ENCODE data around the gene ZMPSTE24.

The ZMPSTE24 gene

GRCh38 chr1:40316595-40317393 lies 58.8 kb downstream of the ZMPSTE24 start, which contains the start of gene COL9A2:
Gene COL9A2 (minus strand): TSS chr1:40317286. CDS start chr1:40317197, 89 bp downstream.
- Histone ChIP-seq H3K79me2 (ENCODE audit: low read length) (no peaks in the 10 kb centered on the region), H3K27me3 (ENCODE audit: low read depth, low read length) (peaks cover 9% of the 10 kb centered on the region; the same call in 1 of the 2 replicates), H2AFZ (ENCODE audit: low read depth, low read length) (peak within 1 kb of the TSS; percentile 91), H3K4me3 (ENCODE audit: low read length) (peak within 1 kb of the TSS; percentile 76), H4K20me1 (ENCODE audit: insufficient read depth, low read length) (no peaks in the 10 kb centered on the region), H3K4me1 (ENCODE audit: low read length) (peaks cover 38% of the 10 kb centered on the region), H3K9me3 (ENCODE audit: insufficient read depth, low read length) (no peaks in the 10 kb centered on the region), H3K36me3 (replicated peaks; ENCODE audit: low read depth, low read length) (no peaks in the 10 kb centered on the region), H3K27ac (ENCODE audit: low read length) (no peak within 1 kb of the TSS), H3K9ac (ENCODE audit: low read length) (peak within 1 kb of the TSS; percentile 49), H3K4me2 (ENCODE audit: low read length) (peak within 1 kb of the TSS; percentile 93)
- TF ChIP-seq CTCF (IDR thresholded peaks at IDR 0.05; ENCODE audit: low read depth, low read length) (no peak; the same call in 1 of the 2 replicates), EZH2phosphoT487 (IDR thresholded peaks at IDR 0.05; ENCODE audit: low read depth) (no peak)

- no peak overlapping the region for H3K27ac ChIP-seq (ENCODE audit: low read length)
- TF ChIP-seq EZH2phosphoT487 (IDR thresholded peaks at IDR 0.05; ENCODE audit: low read depth) (no peak), CTCF (IDR thresholded peaks at IDR 0.05; ENCODE audit: low read depth, low read length) (no peak)
- H3K4me1 ChIP-seq (ENCODE audit: low read length) = peaks cover 31% of the 10 kb centered on the region
- H4K20me1 ChIP-seq (ENCODE audit: insufficient read depth, low read length) = no peaks in the 10 kb centered on the region
- no peaks in the 10 kb centered on the region for H3K36me3 ChIP-seq (replicated peaks; ENCODE audit: low read depth, low read length)
- H3K79me2 ChIP-seq (ENCODE audit: low read length) = no peaks in the 10 kb centered on the region
- H3K9ac ChIP-seq (ENCODE audit: low read length) = no peak overlapping the region
- no peak overlapping the region for H3K4me3 ChIP-seq (ENCODE audit: low read length)
- H2AFZ ChIP-seq (ENCODE audit: low read depth, low read length) = no peak overlapping the region
- no peaks in the 10 kb centered on the region for H3K9me3 ChIP-seq (ENCODE audit: insufficient read depth, low read length)
- peaks cover 9% of the 10 kb centered on the region; the same call in 1 of the 2 replicates for H3K27me3 ChIP-seq (ENCODE audit: low read depth, low read length)
- H3K4me2 ChIP-seq (ENCODE audit: low read length) = peak overlapping the region; percentile 93; the same call in 1 of the 2 replicates
These were observed 59.5 kb downstream of the ZMPSTE24 start for GRCh38 chr1:40317394-40318074.

GRCh38 chr1:40318476-40318875 lies 60.4 kb downstream of the ZMPSTE24 start:
- Histone ChIP-seq H3K79me2 (ENCODE audit: low read length) (no peaks in the 10 kb centered on the region), H3K4me3 (ENCODE audit: low read length) (no peak overlapping the region), H3K27ac (ENCODE audit: low read length) (no peak overlapping the region), H3K9ac (ENCODE audit: low read length) (no peak overlapping the region), H3K4me2 (ENCODE audit: low read length) (no peak overlapping the region), H3K27me3 (ENCODE audit: low read depth, low read length) (peaks cover 9% of the 10 kb centered on the region; the same call in 1 of the 2 replicates), H3K36me3 (replicated peaks; ENCODE audit: low read depth, low read length) (no peaks in the 10 kb centered on the region), H2AFZ (ENCODE audit: low read depth, low read length) (no peak overlapping the region), H3K9me3 (ENCODE audit: insufficient read depth, low read length) (no peaks in the 10 kb centered on the region), H3K4me1 (ENCODE audit: low read length) (peaks cover 22% of the 10 kb centered on the region), H4K20me1 (ENCODE audit: insufficient read depth, low read length) (no peaks in the 10 kb centered on the region)
- TF ChIP-seq EZH2phosphoT487 (IDR thresholded peaks at IDR 0.05; ENCODE audit: low read depth) (no peak), CTCF (IDR thresholded peaks at IDR 0.05; ENCODE audit: low read depth, low read length) (no peak)

Measured in OCI-LY3 (cell line).